GM18520 (cell line): Measurements from ENCODE around the gene TULP4.
A peak's percentile ranks its signal among the peaks of the same experiment; 100 is the strongest.

Source experiments
- ATAC-seq: cut with Tn5 transposase; IDR thresholded peaks from one replicate; pipeline ENCODE4 v1.9.1; 2021; ENCODE audit not compliant: unreplicated experiment

The TULP4 gene

GRCh38 chr6:158414851-158415262 is 102.6 kb downstream of the TULP4 start:
- ATAC-seq: no peak

GRCh38 chr6:158415666-158416065 is 103.4 kb downstream of the TULP4 start:
- no peak for ATAC-seq

GRCh38 chr6:158416883-158417759 is 104.9 kb downstream of the TULP4 start:
- ATAC-seq: no peak

GRCh38 chr6:158417760-158418098 is 105.5 kb downstream of the TULP4 start:
- no peak for ATAC-seq

GRCh38 chr6:158418501-158418900 is 106.2 kb downstream of the TULP4 start:
- ATAC-seq: no peak

GRCh38 chr6:158419339-158419909 is 107.2 kb downstream of the TULP4 start:
- no peak for ATAC-seq

- ATAC-seq: no peak
These were observed 109.1 kb downstream of the TULP4 start for GRCh38 chr6:158421381-158421780.

- ATAC-seq: no peak
These were observed 110.5 kb downstream of the TULP4 start for GRCh38 chr6:158422629-158423238.

GRCh38 chr6:158431036-158431435 is 118.8 kb downstream of the TULP4 start:
- no peak for ATAC-seq

- no peak for ATAC-seq
These were observed 119.3 kb downstream of the TULP4 start for GRCh38 chr6:158431560-158431959.

- ATAC-seq: no peak
These were observed 125.3 kb downstream of the TULP4 start for GRCh38 chr6:158437571-158437970.

GRCh38 chr6:158438226-158438625 is 126.0 kb downstream of the TULP4 start:
- ATAC-seq: no peak

GRCh38 chr6:158439255-158439654 is 127.0 kb downstream of the TULP4 start:
- ATAC-seq: peak; percentile 96

- ATAC-seq: no peak
These were observed 129.5 kb downstream of the TULP4 start for GRCh38 chr6:158441716-158442215.

GRCh38 chr6:158442306-158442705 is 130.0 kb downstream of the TULP4 start:
- ATAC-seq: no peak

- no peak for ATAC-seq
These were observed 133.3 kb downstream of the TULP4 start for GRCh38 chr6:158445426-158446085.

GRCh38 chr6:158448856-158449255 is 136.6 kb downstream of the TULP4 start:
- ATAC-seq: no peak

- no peak for ATAC-seq
These were observed 139.9 kb downstream of the TULP4 start for GRCh38 chr6:158452191-158452590.

GRCh38 chr6:158457131-158457530 is 144.9 kb downstream of the TULP4 start:
- no peak for ATAC-seq

GRCh38 chr6:158457616-158458278 is 145.5 kb downstream of the TULP4 start:
- ATAC-seq: no peak

- no peak for ATAC-seq
These were observed 147.5 kb downstream of the TULP4 start for GRCh38 chr6:158459726-158460125.
